ENCODE data around the gene KLHL25. TPM values are rescaled to one million over a fixed set of nuclear protein-coding genes. Genes with fewer than 3 reads are reported as not detected.

KLHL25 gene
- total and polyA plus RNA-seq, 2 of the 8 experiments (the other 6 are each of a cell fraction or from before 2014, with no cell fraction given) = 16.5 to 22.0 TPM

DNA sequence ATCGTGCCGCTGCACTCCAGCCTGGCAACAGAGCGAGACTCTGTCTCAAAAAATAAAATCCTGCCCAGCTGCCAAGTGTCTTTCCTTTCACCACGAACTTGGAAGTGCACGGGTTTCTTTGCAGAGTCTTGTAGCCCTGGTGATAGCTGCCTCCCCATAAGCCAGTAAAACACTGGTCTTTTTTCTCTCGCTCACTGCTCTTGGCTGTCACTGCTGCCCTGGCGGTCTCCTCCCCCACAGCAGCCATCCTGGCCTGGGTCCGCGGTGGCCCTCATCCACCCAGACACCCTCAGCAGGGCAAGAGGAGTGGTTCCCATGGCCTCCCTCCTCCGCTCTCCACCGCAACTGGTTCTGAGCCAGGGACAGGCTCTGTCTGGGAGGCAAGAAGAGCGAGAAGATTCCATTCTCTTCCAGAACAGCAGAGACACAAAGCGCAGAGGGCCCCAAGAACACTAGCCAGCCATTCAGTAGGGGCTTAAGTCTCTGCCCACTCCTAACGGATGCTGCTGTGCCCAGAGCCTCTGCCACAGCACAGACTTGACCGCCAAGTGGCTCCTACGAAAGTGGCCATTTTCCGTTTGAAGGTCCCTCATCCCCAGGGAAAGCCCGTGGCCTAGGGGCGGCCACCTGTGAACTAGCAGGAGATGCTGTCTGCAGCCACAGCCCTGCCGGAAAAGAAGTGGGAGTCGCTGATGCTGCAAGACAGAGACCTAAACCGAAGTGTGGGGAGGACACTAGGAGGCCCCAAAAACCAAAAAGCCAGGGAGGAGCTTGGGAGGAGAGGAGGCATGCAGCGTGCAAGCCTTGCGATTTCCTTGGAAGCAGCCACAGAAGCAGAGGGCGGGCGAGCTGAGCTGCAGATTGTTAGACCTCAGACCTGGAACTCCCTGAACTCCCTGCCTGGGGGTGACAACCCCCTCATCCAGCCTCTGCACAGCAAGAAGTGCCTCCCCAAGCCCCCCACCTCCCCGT lies 44.1 kb downstream of the KLHL25 start:
- H3K9ac ChIP-seq (replicated peaks in 1 of 4; ENCODE audit: extremely low read depth in 1 of 4, low read depth in 3 of 4, low read length in 3 of 4) = no peak overlapping the region
- peak overlapping the region; percentile 46; the same call in 1 of the 2 replicates for H2BK5ac ChIP-seq (ENCODE audit: low read depth, low read length)
- peak overlapping the region; percentile 18 for H2BK120ac ChIP-seq (replicated peaks; ENCODE audit: low read depth, low read length)
- H3K4me1 ChIP-seq (replicated peaks in 1 of 4; ENCODE audit: control insufficient read depth in 3 of 4, insufficient read depth in 4 of 4, low read length in 3 of 4) = peaks cover 6 to 45% (median 33%) of the 10 kb centered on the region in 4 experiments
- POLR2A ChIA-PET (ENCODE audit: partially characterized antibody) = interaction anchor here (1.0 to 3.7 kb wide), 7 partner anchors 8 to 58 kb away, joined by 3 to 22 read pairs (median 4); no protein-coding TSS in a partner anchor
- H2AK5ac ChIP-seq (ENCODE audit: low read depth, low read length) = peak overlapping the region; percentile 75; the same call in 1 of the 2 replicates
- H4K8ac ChIP-seq (ENCODE audit: extremely low read depth, insufficient read depth, low read length) = peak overlapping the region; percentile 17; the same call in 1 of the 2 replicates
- DNase-seq (ENCODE audit: low read depth in 1 of 2, low spot score in 2 of 2) (peak in 1 of 2 experiments; percentile 64), FAIRE-seq (no peak)
- peak overlapping the region in 1 of 4 experiments; percentile 50; a peak in 2 of 8 replicates for H3K4me3 ChIP-seq (ENCODE audit: extremely low read depth in 1 of 4, insufficient read depth in 2 of 4, low read depth in 3 of 4, low read length in 4 of 4)
- H3K27ac ChIP-seq (ENCODE audit: low read depth, low read length) = peak overlapping the region; percentile 13; the same call in 1 of the 2 replicates
- peak overlapping the region; percentile 9; the same call in 1 of the 2 replicates for H2BK15ac ChIP-seq (ENCODE audit: low read length)
- peaks cover 2% of the 10 kb centered on the region; the same call in 1 of the 2 replicates for H3K23me2 ChIP-seq (ENCODE audit: low read depth, low read length)
- peak overlapping the region; percentile 19 for H3K4ac ChIP-seq (replicated peaks; ENCODE audit: insufficient read length, low read depth, low read length)
- H4K91ac ChIP-seq (replicated peaks; ENCODE audit: insufficient read length, low read length) = peak overlapping the region; percentile 87
- H3K18ac ChIP-seq (ENCODE audit: extremely low read depth, low read length) = peak overlapping the region; percentile 34
- 67% methylated on average over 26 of the region's 27 CpGs; no CpG with 5 or more reads in 1 of the 2 experiments for WGBS, 2 experiments (ENCODE audit: extremely low coverage in 1 of 2, insufficient coverage in 1 of 2, insufficient read length in 1 of 2, insufficient replicate concordance in 2 of 2, low coverage in 1 of 2, low lambda C conversion rate in 2 of 2, missing lambda C conversion rate in 1 of 2)
- H3K79me2 ChIP-seq (ENCODE audit: control insufficient read depth in 1 of 2, insufficient read depth in 2 of 2, low read length in 2 of 2) = no peaks in the 10 kb centered on the region
- no peaks in the 10 kb centered on the region; the same call in 1 of the 2 replicates for H3K79me1 ChIP-seq (ENCODE audit: low read depth, low read length)
- peak overlapping the region; percentile 10 for H4K5ac ChIP-seq (ENCODE audit: insufficient read length, low read depth, low read length)
- no peak overlapping the region for H3K56ac ChIP-seq (replicated peaks; ENCODE audit: insufficient read length, low read depth, low read length)
- CTCF ChIA-PET (ENCODE audit: partially characterized antibody) = interaction anchor here (0.6 to 4.8 kb wide), 9 partner anchors 13 to 90 kb away, joined by 3 to 20 read pairs (median 8); no protein-coding TSS in a partner anchor
- H2BK20ac ChIP-seq (ENCODE audit: low read length) = no peak overlapping the region; the same call in 1 of the 2 replicates
- peak overlapping the region; percentile 54 for H3K23ac ChIP-seq (ENCODE audit: insufficient read length)
- H4K20me1 ChIP-seq (replicated peaks in 1 of 2; ENCODE audit: control insufficient read depth in 1 of 2, insufficient read depth in 2 of 2, low read length in 2 of 2) = peaks cover 0 to 4% of the 10 kb centered on the region in 2 experiments
- H2AFZ ChIP-seq (ENCODE audit: low read length) = no peak overlapping the region
- peak overlapping the region; percentile 64 to 81 for H3K4me2 ChIP-seq (ENCODE audit: insufficient read depth in 1 of 2, low read depth in 2 of 2, low read length in 2 of 2)
- H3K9me3 ChIP-seq (ENCODE audit: insufficient read depth in 2 of 2, low read depth in 1 of 2, low read length in 1 of 2) = no peaks in the 10 kb centered on the region
- peak overlapping the region; percentile 90; the same call in 1 of the 2 replicates for H2BK12ac ChIP-seq (ENCODE audit: low read depth, low read length)
- TF ChIP-seq GABPA (IDR thresholded peaks at IDR 0.05; ENCODE audit: borderline replicate concordance, insufficient read depth, low read length) (no peak), POLR2AphosphoS5 (IDR thresholded peaks at IDR 0.05; ENCODE audit: low read depth, low read length) (peak; percentile 50; the same call in 1 of the 2 replicates), POU5F1 (IDR thresholded peaks at IDR 0.05; ENCODE audit: low read depth, low read length) (no peak), E2F6 (IDR thresholded peaks at IDR 0.05) (no peak)
- H3K27me3 ChIP-seq (replicated peaks in 1 of 4; ENCODE audit: control insufficient read depth in 3 of 4, extremely low read depth in 1 of 4, insufficient read depth in 3 of 4, low read length in 3 of 4) = no peaks in the 10 kb centered on the region
- H3K36me3 ChIP-seq (ENCODE audit: control insufficient read depth in 2 of 4, insufficient read depth in 4 of 4, low read length in 3 of 4) = peaks cover 0 to 19% (median 3%) of the 10 kb centered on the region in 4 experiments; a peak in 4 of 8 replicates
- no peak overlapping the region for H3K14ac ChIP-seq (ENCODE audit: insufficient read length)
